Cerebellar cortex (tissue), 1 donor: ENCODE results near the gene SKI.

Experiments used
- DNase-seq: peaks from one replicate; pipeline ENCODE4 v3.0.0-alpha.2; 2015; ENCODE audit warnings: low spot score

The SKI gene

DNA sequence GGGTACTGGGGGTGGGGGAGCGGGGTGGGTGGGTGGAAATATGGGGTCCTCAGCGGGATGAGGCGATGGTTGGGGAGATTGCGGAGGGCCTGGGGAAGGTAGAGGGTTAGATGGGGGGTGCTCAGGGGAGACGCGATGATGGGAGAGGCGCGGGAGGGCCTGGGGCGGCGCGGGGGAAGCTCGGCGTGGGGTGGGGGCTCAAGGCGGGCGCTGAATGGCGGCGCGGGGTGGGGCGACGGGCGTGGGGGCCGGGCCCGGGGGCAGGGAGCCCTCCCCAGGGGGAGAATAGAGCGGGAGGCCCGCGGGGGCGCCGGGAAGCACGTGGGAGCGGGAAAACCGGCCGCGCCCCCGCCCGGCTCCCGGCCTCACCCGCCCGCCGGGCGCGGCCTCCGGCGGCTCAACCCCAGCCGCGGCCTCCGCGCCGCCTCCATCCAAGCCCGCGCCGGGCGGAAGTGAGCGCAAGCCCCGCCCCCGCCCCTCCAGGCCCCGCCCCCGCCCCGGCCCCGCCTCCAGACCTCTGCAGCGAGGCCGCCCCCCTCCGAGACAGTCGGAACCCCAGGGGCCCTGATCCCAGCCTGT is 33.7 kb upstream of the SKI start, which contains the start of gene FAAP20:
Gene FAAP20 (minus strand): TSS at position 454 of the 579 bp plus-strand sequence. CDS start 23 bp downstream, at position 431.
- no peak for DNase-seq

DNA sequence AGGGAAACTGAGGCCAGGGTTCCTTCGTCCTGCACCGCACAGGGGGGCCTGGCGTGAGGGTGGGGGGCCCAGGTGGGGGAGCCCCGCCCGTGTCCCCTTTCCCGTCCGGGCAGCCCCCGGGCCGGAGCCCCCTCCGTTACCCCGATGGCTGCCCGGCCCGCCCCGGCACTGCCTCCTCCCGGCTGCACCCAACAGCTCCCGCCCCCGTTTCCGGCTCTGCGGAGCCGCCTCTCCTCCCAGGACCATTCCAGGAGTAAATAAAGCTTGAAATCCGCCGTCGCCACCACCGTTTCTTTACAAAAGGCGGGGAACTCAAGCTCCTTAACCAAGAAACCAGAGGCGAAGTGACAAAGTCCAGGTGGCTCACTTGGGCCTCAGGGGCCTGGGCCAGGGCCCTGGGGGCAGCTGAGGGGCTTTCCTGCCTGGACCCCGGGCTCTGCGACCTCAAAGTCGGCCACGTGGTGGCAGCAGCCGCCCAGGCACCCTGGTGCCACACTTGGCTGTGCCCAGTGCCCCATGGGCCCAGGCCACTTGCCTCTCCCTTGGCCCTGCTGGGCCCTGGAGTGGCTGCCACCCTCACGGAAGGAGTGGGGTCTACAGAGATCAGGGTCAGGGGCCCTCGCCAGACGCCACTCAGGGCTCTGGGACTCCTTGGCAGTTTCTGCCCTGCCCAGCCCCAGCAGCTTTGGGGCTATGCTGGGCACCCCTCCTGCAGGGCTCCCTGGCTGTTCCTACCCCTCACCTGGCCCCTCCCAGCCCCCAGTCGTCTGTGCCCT is 33.0 kb upstream of the SKI start:
- DNase-seq: peak; percentile 75

- no peak for DNase-seq
Observed at GRCh38 chr1:2195785-2196184, 32.3 kb upstream of the SKI start.

- no peak for DNase-seq
Observed at GRCh38 chr1:2196901-2197638, 31.0 kb upstream of the SKI start.

DNA sequence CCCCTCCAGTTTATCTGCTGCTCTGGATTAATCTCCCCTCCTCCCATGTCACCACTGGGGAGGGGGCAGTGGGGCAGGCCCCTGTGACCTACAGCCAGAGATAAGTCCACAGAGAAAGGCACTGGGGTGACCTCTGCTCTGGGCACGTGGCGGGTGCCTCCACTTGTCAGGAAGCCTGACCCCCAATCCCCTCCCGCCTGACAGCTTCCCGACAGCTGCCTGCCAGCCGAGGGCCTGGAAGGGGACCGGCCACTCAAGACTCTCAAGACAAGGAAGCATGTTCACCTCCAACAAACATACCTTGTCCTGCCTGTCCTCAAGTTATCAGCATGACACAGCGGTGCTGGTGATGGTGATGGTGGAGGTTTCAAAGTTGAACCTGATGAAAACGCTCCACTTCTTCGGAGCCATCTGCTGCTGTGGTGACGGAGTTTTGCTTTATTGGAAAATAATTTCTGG is 30.4 kb upstream of the SKI start:
- DNase-seq: no peak

- DNase-seq: no peak
Observed at GRCh38 chr1:2198571-2198970, 29.5 kb upstream of the SKI start.

DNA sequence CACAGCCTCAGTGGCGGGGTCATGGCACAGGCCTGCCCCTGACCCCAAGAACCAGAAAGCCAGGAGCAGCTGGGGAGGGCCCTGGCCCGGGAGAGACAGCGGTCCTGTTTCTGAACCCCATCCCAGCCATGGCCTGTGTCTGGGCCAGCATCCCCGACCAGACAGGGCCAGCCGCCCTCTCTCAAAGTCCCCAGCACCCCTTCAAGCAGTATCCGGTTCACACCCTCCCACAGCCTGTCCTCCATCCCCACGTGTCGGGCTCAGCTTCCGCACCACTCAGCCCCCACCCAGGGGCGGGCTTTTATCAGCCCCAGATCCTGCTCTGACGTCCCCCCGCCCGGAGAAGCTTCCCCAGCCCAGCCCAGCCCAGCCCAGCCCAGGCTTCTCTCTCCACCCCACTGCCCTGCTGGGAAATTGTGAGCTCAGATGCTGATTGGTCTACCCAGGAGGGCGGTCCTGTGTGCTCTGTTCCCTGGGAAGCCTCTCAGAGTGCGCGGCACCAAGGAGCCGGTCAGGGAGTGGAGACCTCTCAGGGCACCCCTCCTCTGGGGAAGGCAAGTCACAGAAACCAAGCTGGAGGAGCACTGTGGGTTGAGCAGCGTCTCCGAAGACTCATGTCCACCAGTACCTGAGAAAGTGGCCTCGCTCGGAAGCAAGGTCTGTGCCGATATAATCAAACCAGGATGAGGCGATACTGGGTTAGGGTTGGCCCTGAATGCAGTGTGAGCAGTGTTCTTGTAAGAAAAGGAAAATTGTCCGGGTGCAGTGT is 28.9 kb upstream of the SKI start:
- no peak for DNase-seq

DNA sequence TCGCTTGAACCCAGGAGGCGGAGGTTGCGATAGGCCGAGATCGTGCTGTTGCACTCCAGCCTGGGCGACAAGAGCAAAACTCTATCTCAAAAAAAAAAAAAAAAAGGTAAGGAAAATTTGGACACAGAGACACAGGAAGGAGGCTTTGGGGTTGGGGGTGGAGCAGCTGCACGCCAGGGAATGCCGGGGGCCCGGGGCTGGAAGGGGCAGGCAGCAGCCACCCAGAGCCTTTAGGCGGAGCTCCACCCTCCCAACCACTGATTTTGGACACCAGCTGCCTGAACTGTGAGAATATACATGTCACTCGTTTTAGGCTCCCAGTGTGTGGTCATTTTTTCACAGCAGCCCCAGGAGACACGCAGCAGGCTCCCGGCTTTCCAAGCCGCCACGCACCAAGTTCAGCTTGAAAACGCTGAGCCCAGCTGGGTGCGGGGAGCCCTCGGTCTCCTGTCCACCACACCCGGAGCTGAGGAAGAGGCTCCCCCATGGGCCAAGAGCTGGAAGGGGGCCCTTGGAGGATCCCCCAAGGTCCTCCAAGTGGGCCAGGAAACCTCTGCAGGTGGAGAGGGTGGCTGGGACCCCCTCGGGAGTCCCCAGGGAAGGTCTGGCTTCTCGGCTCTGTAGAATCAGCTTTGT is 27.7 kb upstream of the SKI start:
- DNase-seq: no peak

- no peak for DNase-seq
Observed at GRCh38 chr1:2201062-2201461, 27.1 kb upstream of the SKI start.

DNA sequence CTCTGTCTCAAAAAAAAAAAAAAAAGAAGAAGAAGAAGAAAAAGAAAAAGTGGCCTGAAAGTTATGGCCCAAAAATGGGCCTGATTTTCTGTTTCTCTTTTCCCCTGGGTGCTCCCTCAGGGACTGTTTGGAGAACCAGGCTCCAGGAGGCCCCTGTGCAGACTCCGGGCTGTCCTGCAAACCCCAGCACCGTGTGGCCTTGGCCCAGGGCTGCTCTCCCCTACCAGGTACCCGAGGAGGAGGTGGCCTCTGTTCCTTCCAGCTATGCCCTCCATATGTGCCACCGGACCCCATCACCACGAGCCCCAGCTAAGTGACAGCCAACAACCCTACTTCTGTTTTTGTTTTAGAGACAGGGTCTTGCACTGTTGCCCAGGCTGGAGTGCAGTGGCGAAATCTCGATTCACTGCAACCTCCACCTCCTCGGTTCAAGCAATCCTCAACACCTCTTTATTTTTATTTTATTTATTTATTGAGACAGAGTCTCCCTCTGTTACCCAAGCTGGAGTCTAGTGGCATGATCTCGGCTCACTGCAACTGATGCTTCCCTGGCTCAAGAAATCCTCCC is 26.0 kb upstream of the SKI start:
- no peak for DNase-seq

- no peak for DNase-seq
Observed at GRCh38 chr1:2202843-2203601, 25.1 kb upstream of the SKI start.

DNA sequence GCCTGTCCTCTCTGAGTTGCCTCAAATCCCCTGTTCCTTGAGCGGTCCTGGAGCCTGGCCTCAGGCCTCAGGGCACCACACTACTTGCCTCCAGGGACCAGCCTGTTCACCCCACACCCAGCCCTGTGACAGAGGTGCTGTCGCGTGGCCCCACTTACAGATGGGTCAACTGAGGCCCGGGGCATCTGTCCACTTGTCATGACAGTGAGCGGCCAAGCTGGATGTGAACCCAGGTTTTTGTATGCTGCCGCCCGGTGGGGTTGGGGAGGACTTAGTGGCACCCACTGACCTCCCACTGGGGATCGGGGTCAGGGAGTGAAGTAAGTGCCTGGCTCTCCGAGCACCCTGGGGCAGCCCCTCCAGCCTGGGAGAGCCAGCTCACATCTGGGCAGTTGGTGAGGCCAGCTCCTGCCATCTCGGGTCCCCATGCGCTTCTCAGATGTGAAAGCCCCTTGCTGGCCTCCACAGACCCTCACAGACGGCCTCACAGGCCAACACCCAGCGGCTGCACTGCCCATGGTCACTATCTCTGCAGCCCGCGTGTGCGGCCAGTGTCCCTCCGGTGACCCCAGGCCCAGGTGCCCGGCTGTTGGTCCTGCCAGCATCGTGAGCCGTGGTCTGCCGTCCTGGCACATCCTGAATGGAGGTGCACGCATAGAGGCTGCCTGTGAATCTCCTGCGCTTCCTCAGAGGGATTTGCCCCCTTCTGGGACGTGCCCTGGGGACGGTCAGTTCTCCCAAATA is 24.3 kb upstream of the SKI start:
- no peak for DNase-seq

DNA sequence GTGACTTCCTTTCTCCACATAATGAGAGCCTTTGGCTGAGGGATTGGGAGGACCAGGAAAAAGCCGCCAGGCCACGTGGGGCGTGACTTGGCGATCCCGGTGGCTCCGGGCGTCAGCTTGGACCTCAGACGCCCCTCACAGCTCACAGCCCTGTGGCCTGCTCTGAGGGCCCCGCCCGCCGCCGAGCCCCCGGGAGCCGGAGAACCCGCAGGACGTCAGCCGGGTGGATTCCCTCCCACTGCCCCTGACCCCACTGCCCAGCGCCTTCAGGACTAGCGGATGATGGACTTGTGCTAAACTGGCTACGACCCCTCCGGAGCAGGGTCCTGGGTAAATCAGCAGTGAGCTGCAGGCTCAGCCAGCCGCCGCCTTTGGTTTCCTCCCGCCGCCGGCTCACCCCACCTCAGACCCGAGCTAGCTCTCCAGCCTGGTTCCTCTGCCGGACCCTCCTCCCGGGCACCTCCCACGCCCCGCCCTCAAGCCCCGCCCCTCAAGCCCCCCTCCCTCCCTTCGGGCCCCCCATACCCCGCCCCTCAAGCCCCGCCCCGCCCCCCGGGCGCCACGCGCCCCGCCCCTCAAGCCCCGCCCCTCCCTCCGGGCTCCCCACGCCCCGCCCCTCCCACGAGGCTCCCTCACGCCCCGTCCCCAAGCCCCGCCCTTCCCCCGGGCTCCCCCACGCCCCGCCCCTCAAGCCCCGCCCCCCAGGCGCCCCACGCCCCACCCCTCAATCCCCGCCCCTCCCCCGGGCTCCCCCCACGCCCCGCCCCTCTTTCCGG is 23.5 kb upstream of the SKI start:
- no peak for DNase-seq

DNA sequence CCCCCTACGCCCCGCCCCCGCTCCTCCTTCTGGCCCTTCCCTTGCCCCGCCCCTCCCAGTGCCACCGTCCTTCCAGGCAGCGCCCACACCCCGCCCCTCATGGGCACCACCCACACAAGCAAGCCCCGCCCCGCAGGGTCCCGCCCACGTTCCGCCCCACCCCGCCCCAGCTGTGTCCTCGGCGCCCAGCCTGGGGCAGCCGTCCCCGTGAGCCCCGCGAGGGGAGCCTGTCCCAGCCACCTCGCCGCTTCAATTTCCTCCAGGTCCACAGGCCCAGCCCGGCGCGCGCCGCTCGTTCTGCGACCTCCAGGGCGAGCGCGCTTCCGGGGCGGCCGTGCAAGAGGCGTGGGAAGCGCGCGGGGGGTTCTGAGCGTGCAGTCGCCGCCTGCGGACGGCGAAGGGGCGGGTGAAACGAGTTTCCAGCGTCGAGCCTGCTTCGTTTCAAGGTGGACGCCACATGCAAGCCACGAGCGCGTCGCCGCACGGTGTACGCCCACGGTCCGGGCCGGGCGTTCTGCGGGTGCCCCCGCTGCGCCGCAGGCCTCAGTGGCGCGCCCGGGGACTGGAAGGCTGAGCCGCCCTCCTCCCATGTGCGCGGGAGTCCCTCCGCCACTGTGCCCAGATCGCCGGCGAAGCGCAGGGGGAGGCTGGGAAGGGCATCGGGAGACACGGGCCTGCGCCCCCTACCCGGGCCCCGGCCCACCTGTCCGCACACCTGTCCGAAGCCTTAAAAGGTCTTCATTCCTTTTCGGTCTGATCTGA is 22.7 kb upstream of the SKI start:
- DNase-seq: peak; percentile 84

- no peak for DNase-seq
Observed at GRCh38 chr1:2206813-2207487, 21.2 kb upstream of the SKI start.

DNA sequence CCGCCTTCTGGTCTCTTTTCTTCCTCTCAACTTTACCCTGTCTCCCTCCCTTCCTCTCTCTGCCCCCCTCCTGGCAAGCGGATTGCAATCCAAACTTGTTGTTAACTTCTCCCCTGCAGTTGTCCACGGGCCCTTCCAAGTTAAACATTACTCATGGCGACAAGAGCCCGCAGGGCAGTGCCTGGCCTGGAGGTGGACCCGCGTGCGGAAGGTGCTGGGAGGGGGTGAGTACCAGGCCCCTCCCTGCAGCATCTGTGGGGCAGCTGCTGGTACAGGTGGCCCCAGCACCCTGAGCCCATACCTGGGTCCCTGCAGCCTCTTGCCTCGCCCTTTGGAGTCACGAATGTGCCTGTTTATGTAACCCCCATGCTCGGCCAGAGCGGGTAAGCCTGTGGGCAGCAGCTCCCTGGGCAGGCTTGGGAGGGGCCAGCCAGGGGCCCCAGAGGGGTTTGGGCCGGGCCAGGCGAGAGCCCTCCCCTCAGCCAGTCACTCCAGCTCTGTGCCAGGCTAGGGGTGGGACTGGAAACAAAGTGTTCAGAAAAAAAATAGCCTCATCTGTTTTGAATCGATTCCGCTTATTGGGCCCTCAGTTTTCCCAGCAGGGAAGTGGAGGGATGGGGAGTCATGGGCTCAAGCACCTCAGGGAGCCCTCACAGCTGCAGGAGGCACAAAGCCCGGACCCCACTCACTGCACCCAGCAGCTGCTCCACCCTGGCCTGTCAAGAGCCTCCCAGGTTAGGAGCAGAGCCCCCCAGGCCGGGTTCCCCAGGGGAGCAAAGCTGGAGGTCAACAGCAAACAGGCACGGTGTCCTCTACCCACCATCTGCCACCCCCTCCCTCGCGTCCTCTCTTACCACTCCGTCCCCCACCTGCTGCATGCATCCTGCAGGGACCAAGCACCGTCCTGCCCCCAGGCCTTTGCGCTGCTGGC is 19.5 kb upstream of the SKI start:
- peak; percentile 59 for DNase-seq
